Stimulated activated naive CD4-positive, alpha-beta T cell (primary cell): Measurements from ENCODE around the gene RYR3.

Source experiments
- DNase-seq, 6 experiments: peaks; one replicate each; lab custom pipeline; 2025; lab: John Stamatoyannopoulos, UW

The RYR3 gene

DNA sequence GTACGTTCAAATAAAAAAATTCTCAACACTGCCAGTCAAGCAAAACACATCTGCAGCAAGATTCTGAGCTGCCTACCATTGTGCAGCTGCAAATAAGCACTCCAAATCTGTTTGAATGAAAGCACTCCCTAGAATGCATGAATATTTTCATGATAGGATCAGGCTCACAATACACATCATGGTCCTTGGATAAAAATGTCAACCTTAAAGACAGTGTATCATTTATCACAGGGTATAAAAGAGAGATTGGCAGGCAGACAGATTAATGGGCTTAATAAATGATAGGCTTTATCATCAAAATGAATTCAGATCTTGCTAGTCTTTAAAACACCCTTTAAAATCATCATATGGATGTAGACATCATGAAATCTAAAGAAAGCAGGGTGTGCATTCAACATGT is 9.2 kb downstream of the RYR3 start:
- DNase-seq: no peak

DNA sequence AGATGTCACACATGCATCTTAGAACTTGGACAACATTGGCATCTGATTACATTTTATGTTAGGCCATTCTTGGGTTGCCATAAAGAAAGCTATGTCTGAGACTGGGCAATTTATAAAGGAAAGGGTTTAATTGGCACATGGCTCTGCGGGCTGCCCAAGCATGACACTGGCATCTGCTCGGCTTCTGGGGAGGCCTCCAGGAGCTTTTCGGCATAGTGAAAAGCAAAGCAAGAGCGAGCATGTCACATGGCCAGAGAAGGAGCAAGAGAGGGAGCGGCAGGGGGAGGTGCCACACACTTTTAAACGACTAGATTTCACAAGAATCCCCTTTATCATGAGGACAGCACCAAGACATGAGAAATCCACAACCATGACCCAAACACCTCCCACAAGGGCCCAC is 11.3 kb downstream of the RYR3 start:
- no peak for DNase-seq

DNA sequence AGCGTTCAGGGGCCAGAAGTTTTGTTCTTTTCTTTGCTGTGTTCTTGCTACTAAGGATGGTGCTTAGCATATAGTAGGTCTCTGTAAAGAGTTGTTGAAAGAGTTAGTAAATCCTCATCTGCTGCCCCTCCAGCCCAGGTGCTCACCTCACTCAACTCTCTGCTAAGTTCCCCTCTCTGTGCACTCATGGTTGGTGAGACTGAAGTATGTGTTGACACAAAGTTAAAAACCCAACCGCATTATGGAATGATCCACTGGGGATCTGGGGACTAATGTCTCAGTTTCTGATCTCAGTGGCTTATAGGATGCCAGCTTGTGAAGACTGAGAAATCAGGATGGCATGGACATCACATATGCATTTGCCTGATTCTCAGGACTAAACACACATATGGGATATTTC is 13.8 kb downstream of the RYR3 start:
- DNase-seq: no peak

DNA sequence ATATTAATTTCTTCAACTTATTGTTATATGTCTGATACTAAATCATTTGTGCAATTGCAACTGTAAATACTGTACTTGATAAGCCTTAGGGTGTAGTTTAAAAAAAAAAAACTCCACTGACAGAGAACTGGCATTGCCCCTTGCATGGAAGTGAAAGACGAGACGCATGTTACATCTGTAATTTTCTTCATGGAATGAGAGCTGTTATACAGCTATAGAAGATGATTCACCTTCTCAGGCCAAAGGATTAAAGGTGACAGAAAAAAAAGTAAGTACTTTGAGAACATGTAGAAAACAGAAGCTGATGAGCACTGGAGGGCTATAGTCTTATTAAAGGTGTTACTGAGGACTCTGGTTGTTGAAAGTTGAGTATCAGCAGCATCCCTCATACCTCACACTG is 16.1 kb downstream of the RYR3 start:
- no peak for DNase-seq

DNA sequence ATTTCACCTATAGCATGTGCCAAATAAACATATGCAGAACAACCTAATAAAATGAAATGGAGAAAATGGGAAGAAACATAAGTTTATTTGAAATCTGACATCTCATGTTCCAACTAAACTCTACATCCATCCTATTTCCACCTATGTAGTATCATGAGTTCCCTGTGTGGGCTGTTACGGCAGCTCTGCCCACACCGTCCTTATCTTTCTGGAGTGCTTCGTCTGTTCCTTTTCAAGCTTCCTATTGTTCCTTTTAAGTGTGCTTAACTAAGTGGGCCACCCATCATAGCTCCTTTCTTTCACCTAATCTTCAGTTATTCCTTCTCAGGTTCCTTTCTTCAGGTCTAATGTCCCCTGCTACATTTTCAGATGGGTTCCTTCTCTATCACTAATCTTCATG is 17.3 kb downstream of the RYR3 start:
- no peak for DNase-seq

DNA sequence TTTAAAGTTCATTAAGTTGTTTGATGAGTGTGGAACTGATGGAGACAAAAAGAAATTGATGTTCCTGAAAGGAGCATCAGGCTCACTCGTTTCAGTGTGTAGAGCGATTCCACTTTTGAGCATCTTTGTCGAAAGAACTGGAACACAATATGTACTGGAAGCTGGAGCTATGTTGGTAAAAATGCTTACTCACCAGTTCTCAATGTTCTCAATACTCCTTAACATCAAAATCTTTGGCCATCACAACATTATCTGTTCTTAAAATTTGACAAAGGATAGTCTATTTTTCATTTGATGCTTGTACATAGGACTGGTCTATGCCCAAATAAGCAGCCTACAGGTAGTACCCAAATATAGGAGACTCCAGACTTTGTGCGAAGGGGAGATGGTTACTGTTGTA is 18.7 kb downstream of the RYR3 start:
- no peak for DNase-seq

DNA sequence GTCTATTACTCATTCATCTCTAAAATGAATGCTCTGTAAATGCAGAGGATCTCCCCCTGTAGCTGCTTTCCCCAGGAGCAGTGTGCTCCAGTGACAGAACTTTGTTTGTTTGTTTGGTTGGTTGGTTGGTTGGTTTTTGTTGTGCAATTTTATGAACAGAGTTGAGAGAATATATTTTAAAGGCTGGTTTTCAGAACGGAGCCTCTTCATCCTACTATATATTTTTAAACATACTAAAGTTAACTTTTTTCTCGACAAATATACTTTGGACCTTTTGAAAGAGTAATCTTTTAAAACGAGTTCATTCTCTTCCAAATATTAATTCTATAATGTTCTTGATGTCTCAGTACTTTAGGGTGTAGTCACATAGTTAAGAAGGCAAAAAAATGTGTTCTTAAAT is 20.2 kb downstream of the RYR3 start:
- no peak for DNase-seq

DNA sequence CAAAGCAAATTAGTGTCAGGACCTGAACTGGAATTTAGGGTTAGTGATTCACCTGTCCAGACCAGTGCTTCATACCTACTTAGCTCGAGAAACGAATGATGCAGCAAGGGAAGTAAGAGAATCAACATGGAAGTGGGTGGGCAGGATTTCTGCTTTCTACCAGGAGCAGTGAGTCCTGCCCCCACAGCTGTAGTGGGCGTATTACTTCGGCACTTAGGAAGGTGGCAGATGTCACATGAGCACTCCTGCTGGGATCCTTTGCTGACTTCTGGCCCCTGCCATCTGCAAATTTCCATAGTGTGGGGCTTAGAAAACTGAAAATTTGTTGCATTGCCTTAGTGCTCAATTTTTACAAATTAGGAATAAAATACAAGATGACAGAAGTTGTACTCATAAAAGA is 31.2 kb downstream of the RYR3 start:
- DNase-seq: no peak

DNA sequence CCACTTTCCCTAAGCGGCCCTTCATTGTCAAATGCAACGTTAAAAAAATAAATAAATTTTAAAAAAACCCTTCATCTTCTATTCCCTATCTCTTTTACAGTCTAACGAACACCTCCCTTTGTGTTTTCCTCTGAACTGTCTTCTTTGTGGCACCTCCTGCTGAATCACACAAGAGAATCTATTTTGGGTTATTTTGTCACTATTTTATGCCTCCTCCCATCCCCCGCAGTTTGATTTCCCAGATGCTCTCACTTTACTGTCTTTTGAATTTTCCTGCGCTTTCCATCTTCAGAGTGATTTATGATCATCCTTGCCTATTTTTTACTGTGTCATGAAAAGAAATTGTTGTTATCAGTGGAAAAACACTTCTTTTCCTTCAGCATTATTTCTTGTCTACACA is 32.5 kb downstream of the RYR3 start:
- DNase-seq: no peak

DNA sequence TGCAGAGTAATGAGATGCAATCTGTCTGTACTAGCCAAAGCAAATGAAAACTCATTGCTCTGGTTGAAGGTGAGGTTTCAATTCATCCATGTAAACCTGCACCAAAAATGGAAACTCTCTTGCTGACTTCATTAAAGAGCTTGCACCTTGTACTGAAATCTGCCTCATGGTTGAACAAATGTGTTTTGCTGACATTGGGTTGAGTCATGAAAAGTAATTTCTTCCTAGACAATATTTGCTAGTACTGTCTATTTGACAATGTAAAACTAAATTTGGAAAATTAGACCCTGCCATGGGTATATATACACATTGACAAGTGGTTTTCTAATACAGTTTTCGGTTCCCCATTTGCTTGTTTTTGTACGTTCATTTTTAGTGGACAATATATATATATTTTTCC is 33.3 kb downstream of the RYR3 start:
- no peak for DNase-seq

DNA sequence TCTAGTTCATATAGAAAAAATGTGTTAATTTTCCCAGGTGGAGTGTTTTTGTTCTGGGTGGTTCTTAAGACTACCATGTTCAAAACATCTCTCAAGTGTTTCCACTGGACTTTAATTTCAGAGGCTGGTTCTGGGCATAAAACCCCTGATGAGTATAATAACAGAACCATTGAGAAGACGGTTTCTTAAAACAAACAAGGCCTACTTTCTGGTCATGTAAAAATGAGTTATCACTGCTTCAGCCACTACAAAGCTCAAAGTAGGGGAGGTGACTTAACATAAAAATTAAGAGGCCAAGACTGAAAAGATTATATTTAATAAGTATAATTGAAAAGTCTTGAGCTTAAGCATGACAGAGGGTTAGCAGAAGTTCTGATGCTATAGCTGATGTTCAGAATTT is 33.8 kb downstream of the RYR3 start:
- DNase-seq: no peak

DNA sequence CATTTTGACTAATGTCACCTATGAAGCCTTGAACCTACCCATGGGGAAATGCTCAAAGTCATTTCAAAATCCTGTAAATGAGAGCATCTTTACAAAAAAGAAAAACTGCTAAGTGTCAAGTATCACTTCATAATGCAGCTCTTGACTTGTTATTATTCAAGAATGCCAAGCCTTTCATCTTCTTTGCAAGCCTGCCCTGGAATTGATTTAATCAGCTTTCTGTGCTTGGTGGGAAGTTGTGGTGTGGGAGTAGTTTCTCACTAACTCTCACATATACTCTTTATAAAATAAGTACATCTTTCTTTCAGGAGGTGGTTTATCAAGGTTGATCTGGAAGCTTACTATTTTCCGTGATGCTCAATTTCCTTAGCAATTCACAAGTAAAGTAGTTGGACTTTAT is 43.6 kb downstream of the RYR3 start:
- DNase-seq: no peak

DNA sequence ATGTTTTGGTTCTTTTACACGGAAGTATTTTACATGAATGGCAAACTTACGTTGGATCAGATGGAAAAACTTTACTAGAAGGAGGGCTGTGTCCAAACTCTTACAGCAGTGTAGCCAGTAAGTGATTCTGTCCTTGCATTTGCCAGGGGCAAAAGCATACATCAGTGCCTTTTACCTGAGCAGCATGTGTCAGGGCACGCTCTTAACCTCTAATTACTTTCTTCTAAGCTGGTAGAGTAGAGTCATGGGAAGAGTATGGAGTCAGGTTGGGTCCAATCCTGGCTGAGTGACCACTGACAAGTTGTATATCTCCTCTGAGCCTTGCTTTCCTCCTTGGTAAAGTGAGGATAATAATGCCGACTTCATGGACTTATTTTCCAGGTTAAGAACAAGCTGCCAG is 47.1 kb downstream of the RYR3 start:
- DNase-seq: no peak

DNA sequence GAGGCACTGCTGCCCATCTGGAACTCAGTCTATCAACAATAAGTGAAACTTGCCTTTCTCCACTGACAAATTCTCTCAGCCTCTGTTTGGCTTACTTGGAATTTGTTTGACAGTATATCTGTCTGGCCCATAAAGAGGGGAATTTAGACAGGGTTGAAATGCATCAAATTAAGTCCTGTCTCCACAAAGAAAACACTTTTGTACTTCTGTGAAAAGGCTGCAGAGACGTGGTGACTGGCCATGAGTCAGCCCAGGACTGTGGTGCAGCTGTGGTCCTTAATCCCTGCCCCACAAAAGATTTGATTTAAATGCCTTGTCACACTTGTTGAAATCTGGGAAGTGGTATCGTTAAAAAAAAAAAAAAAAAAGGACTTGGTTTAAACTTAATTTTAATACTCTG is 47.5 kb downstream of the RYR3 start:
- DNase-seq: no peak

DNA sequence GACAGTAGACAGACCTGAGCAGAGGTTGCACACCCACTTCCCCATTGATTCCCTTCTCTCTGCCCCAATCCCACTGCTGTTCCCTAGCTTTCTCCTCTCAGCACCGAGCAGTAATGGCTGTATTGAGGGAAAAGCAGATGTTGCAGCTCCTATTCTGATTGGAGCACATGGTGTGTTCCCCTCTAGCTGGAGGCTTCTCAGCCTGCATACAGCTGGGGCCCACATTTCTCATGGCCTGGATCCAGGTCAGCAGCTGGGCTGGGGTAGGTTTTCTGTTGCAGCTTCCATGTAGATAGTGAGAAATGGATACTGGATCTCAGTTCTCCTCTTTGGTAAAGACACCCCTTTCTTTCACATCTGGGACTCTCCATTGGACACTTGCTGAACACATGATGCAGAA is 50.1 kb downstream of the RYR3 start:
- DNase-seq: no peak

DNA sequence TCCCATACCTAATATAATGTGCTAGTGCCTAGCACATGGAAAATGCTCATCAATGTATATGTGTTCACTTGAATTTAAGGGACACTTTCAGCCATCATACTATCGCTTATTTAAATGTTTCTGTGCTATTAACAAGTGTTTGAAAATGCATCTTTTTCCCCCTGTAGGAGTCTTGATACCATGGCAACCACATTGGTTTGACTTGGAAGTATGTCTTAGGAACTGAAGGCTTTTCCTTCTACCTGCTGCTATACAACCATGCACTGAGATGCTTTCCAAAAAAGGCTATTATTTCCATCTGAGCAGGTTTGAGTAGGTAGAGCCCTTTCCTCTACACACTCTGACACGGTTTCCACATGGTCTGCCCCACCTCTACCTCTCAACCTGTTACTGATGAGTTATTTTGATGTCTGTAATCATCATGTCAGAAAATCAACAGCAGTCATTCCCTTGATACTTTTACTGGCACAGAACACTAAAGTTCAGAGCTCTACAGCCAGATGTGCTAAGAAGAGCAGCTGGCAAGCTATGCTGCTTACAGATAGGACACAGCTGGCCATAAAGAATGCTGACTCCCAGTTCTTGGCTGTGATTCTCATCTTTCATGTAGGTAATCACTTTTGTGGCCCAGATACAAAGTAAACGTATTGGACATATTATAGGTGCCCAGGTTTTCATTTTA is 59.3 kb downstream of the RYR3 start:
- DNase-seq: no peak

DNA sequence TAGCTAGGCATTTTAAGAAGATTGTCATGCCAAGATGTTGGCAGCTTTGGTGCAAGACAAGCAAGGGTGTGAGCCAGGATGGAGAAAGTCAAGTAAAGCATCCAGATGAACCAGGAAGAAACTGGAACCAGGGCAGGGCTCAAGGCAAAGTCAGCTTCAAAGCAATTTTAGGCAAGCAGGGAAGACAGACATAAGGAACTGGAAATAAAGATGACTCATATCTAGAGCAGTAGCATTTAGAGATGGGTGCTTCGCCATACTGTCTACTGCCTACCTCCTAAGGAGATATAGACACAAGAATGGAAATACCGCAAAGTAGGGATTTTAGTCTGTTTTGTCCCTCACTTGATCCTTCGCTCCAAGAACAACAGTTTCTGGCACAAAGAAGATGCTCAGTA is 59.9 kb downstream of the RYR3 start:
- DNase-seq: no peak

DNA sequence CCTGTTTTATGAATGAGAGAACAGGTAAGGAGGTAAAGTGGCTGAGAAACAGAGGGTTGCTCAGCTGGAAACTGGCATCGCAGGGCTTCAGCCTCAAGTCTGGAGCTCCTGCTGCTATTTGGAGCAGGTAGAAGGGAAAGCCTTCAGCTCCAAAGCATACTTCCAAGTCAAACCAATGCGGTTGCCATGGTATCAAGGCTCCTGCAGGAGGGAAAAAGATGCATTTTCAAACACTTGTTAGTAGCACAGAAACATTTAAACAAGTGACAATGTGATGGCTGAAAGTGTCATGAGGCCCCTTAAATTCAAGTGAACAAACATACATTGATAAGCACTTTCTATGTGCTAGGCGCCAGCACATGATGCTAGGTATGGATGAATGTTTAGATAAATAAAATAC is 60.4 kb downstream of the RYR3 start:
- DNase-seq: no peak

DNA sequence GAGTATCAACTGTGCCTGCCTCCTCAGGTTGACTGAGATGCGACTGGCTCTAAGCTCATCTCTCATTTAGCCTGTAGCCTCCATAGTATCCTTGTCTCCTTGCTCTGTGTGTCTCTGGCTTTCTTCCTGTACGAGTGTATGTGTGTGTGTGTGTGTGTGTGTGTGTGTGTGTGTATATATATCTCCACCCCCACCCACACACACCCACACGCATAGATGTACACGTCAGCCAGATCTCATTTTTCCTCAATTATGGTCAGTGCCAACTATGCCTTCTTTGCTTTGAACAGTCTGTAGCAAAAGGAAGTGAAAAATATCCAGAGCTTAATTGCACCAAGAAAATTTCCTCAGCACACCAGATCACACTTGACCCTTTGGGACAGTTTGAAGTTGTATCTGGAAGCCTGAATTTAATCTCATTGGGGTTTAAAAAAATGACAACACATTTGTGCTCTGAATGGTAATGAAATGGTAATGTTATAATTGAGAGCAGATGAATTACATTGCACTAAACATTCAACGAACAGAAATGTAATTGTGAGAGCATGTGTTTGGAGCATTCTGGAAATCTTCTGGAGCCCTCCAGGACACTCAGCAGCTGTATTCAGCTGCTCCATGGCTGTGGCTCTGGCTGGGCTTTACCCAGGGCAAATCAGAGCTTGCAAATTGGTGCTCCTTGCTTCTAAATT is 63.6 kb downstream of the RYR3 start:
- no peak for DNase-seq

DNA sequence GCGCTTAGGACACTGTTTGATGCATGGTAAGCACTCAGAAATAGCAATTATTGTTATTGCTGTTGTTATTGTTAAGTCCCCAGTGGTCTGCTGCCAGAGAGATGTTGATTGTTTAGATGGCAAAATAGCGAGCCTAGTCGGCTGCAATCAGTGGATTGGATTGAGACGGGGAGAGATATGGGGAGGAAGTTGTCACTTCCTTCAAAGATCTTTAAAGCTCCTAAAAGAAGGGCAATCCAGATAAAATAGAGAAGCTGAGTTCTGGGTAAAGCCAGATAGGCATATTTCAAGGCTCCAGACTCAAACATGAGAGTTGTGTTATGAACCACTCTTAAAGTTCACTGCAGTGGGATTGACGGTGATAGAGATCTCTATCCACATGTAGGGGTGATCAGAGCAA is 64.5 kb downstream of the RYR3 start:
- no peak for DNase-seq

DNA sequence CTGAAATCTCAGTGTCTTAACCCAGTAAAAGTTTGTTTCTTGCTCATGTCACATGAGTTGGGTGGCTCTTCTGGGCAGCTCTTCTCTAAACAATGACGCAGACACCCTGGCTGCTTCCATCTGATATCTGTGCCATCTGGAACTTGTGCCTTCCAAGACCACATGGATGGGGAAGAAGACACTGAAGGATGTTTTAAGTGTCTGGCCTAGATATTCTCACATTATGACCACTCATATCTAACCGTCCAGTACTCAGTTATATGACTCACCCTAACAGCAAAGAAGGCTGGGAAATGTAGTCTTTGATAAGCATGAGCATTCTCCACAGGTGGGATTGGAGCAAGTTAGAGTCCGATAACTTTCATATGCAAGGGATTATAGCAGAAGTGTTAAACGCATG is 66.4 kb downstream of the RYR3 start:
- DNase-seq: no peak

DNA sequence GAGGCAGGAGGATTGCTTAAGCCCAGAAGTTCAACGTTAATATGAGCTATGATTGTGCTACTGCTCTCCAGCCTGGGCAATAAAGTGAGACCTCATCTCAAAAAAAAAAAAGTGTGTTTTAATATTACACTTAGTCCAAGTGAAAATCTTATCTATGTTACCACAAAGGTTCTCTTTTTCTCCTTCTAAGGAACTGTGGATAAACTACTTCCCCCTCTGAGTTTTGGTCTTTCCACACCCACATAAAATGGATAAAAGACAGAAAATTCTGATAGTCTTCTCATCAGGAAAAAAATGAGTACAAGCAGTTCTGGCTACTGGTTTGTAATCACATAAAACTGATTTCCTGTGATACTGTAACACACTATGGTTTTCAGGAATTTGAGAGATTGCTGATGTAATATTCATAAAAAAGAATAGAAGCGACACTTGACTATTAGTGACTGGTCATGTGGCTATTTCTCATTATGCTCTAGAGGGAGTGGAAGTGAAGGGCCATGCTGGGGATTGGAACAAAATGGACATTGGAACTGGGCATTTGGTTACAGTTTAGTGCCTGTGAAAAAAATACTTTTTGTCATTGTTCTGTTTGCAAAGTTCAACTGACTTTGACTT is 68.2 kb downstream of the RYR3 start:
- DNase-seq: no peak

DNA sequence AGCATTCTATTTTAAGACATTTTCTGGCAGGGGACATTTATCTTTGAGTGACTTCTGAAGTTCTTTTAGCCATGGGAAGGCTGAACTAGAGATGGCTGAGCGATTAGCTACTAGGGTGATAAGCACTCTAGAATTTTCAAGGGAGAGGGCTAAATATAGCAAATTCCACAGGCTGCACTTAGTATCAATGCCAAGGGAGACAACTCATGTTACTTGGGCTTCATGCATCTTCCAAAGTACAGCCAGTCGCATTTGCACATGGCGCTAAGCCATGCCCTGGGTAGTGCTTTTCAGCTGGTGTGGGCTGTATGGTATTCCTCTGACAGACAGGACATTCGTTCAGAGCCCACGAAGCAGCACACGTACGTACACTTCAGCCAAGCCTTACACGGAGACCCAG is 69.6 kb downstream of the RYR3 start:
- DNase-seq: no peak

DNA sequence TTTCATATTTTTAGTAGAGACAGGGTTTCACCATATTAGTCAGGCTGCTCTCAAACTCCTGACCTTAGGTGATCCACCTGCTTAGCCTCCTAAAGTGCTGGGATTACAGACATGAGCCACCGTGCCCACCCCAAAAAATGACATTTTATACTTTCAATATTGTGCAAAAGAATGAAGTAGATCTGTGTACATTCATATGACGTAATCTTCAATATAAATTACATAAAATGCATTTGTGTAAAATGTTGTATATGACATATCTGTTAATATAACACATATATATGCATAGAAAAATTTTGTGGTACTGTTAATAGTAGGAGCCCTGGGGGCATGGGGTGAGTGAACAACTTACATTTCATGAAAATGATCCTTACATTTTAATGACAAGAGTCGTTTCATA is 71.7 kb downstream of the RYR3 start:
- no peak for DNase-seq
